ENCODE data around the gene TTC9C. TPM values are rescaled to one million over a fixed set of nuclear protein-coding genes. Genes with fewer than 3 reads are reported as not detected.
A peak's percentile ranks its signal among the peaks of the same experiment; 100 is the strongest.

The TTC9C gene
- total RNA-seq, 1 experiment from 2014 or later = 33.3 TPM

DNA sequence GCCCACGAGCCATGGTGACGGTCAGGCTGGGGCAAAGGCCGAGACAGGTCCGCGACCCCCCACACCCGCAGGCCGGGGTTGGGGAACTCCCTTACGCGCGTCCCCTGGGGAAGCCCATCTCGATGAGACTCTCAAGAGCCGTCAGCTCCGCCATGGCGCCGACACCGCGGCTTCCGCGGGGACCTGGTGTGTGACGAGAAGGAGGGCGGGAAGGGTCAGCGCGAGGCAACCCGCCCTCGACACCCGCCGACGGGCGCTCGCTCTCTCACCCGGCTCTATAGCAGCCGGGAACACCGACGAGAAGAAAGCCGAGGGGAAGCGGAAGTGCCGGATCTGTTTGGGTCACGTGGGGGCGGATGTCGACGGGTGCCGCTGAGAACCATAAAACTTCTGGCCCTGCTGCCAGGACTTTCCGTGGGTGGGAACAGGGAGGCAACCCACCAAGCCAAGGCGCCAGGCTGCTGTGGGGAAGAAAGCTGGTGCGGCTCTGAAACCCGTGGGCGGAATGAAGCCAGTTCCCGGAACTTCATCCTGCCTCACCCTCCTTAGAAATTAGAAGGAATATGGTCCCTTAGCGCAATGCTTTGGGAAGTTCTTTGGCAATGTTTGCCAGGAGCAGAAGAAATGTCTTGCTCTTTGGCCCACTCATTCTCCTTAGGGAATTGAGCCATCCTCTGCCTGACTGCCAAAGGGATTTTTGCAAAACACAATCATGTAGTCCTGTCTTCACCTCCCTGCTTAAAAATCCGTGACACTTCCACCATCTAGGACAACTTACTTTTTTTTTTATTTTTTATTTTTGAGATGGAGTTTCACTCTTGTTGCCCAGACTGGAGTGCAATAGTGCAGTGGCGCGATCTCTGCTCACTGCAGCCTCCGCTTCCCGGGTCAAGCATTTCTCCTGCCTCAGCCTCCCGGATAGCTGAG lies 49.3 kb upstream of the TTC9C start, which contains the start of gene UBXN1:
Gene UBXN1 (minus strand): TSS at position 304 of the 927 bp plus-strand sequence. CDS start 150 bp downstream, at position 154.
- CTCF ChIA-PET = interaction anchor here (0.7 to 3.1 kb wide), 2 partner anchors 58 to 284 kb away, joined by 3 to 8 read pairs; no protein-coding TSS in a partner anchor
- H2AFZ ChIP-seq (ENCODE audit: low read depth, low read length, poor library complexity, severe bottlenecking) = peak within 1 kb of the TSS; percentile 43
- DNase-seq (ENCODE audit: low read depth, low spot score) (peak; percentile 64), ATAC-seq (peak; percentile 73)
- H3K27me3 ChIP-seq (ENCODE audit: insufficient read depth, low read length) = no peaks in the 10 kb centered on the region
- RAD21 ChIA-PET (ENCODE audit: low non-redundant PET in 1 of 2, low total read pairs in 2 of 2, uncharacterized antibody in 2 of 2, unreplicated experiment in 2 of 2) = interaction anchor here in 1 of 2 experiments (0.6 kb wide), 1 partner anchor 123 kb away, joined by 4 read pairs; no protein-coding TSS in a partner anchor
- no peaks in the 10 kb centered on the region for H3K9me2 ChIP-seq (ENCODE audit: insufficient read depth)
- peak within 1 kb of the TSS; percentile 82 for H3K27ac ChIP-seq (ENCODE audit: low read depth, low read length)
- no peaks in the 10 kb centered on the region for H3K9me3 ChIP-seq (ENCODE audit: control insufficient read depth in 1 of 2, insufficient read depth in 1 of 2, low read depth in 1 of 2, low read length in 2 of 2)
- intact Hi-C loops (cut with micrococcal nuclease) = loop anchor here (10.0 kb wide), 1 partner anchor 86 kb away; the partner anchor contains the start of gene POLR2G
- peak within 1 kb of the TSS; percentile 80 to 87 for H3K4me3 ChIP-seq (replicated peaks in 1 of 2; ENCODE audit: low read depth in 1 of 2, low read length in 2 of 2)
- POLR2A ChIA-PET = interaction anchor here (0.7 to 3.0 kb wide), 4 partner anchors 11 to 162 kb away, joined by 3 to 16 read pairs (median 9); partner anchors contain the start of gene MTA2
- H3K4me2 ChIP-seq (ENCODE audit: low read length) = peak within 1 kb of the TSS; percentile 95
- H3K79me2 ChIP-seq (ENCODE audit: insufficient read depth, low read length) = peaks cover 42% of the 10 kb centered on the region
- no peaks in the 10 kb centered on the region for H4K20me1 ChIP-seq (ENCODE audit: insufficient read depth)
- H3K36me3 ChIP-seq (ENCODE audit: control insufficient read depth in 1 of 2, insufficient read depth in 2 of 2, low read length in 2 of 2) = peaks cover 4 to 11% of the 10 kb centered on the region in 2 experiments; a peak in 3 of 4 replicates
- H3K4me1 ChIP-seq (ENCODE audit: control insufficient read depth in 1 of 2, insufficient read depth in 2 of 2, low read length in 2 of 2) = peaks cover 23 to 44% of the 10 kb centered on the region in 2 experiments
- TSS peak; percentile 80 for BruUV-seq (replicated peaks)
- TF ChIP-seq, protein P1, sequence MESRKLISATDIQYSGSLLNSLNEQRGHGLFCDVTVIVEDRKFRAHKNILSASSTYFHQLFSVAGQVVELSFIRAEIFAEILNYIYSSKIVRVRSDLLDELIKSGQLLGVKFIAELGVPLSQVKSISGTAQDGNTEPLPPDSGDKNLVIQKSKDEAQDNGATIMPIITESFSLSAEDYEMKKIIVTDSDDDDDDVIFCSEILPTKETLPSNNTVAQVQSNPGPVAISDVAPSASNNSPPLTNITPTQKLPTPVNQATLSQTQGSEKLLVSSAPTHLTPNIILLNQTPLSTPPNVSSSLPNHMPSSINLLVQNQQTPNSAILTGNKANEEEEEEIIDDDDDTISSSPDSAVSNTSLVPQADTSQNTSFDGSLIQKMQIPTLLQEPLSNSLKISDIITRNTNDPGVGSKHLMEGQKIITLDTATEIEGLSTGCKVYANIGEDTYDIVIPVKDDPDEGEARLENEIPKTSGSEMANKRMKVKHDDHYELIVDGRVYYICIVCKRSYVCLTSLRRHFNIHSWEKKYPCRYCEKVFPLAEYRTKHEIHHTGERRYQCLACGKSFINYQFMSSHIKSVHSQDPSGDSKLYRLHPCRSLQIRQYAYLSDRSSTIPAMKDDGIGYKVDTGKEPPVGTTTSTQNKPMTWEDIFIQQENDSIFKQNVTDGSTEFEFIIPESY (IDR thresholded peaks at IDR 0.05; ENCODE audit: extremely low read depth, insufficient replicate concordance, low read length) = peak; percentile 80
- TF ChIP-seq CEBPB (IDR thresholded peaks at IDR 0.05; ENCODE audit: low read depth) (no peak), YY1 (IDR thresholded peaks at IDR 0.05; ENCODE audit: extremely low read depth, insufficient replicate concordance, low read depth, low read length) (peak; percentile 21), ZFX (IDR thresholded peaks at IDR 0.05) (0 out of 2 replicates have a peak, but pooled peaks have one; percentile 25), JUND (IDR thresholded peaks at IDR 0.05) (no peak), TCF7L2 (IDR thresholded peaks at IDR 0.05; ENCODE audit: borderline replicate concordance, extremely low read depth, insufficient read depth, insufficient read length) (peak; percentile 73), POLR2AphosphoS5 (IDR thresholded peaks at IDR 0.05; ENCODE audit: low read depth, low read length) (peak; percentile 82), EGR1 (IDR thresholded peaks at IDR 0.05; ENCODE audit: low read depth) (no peak), POLR2A (IDR thresholded peaks at IDR 0.05; ENCODE audit: borderline replicate concordance, extremely low read depth, insufficient read depth, insufficient read length) (no peak)
- peak within 1 kb of the TSS; percentile 84 for H3K9ac ChIP-seq (ENCODE audit: low read length)

Measured in HCT116 (cell line).